Measurements from ENCODE around the gene TAB2.

The TAB2 gene

GRCh38 chr6:149452037-149452939 is 134.8 kb downstream of the TAB2 start:
- in situ Hi-C loops (cut with MboI; ENCODE audit: low sequenced_read_pairs, unreplicated experiment), result no loop called here
- TF ChIP-seq CTCF (IDR thresholded peaks at IDR 0.05; ENCODE audit: borderline replicate concordance, control extremely low read depth, extremely low read depth, insufficient read depth, missing control alignments), result no peak
- no peak for DNase-seq (ENCODE audit: low spot score)

GRCh38 chr6:149453597-149454345 is 136.3 kb downstream of the TAB2 start:
- in situ Hi-C loops (cut with MboI; ENCODE audit: low sequenced_read_pairs, unreplicated experiment), result no loop called here
- no peak for TF ChIP-seq CTCF (IDR thresholded peaks at IDR 0.05; ENCODE audit: borderline replicate concordance, control extremely low read depth, extremely low read depth, insufficient read depth, missing control alignments)
- DNase-seq (ENCODE audit: low spot score), result no peak

- in situ Hi-C loops (cut with MboI; ENCODE audit: low sequenced_read_pairs, unreplicated experiment), result no loop called here
- no peak for TF ChIP-seq CTCF (IDR thresholded peaks at IDR 0.05; ENCODE audit: borderline replicate concordance, control extremely low read depth, extremely low read depth, insufficient read depth, missing control alignments)
- no peak for DNase-seq (ENCODE audit: low spot score)
Observed at GRCh38 chr6:149454346-149454848, 136.9 kb downstream of the TAB2 start.

GRCh38 chr6:149455031-149455732 is 137.7 kb downstream of the TAB2 start:
- in situ Hi-C loops (cut with MboI; ENCODE audit: low sequenced_read_pairs, unreplicated experiment), result no loop called here
- no peak for TF ChIP-seq CTCF (IDR thresholded peaks at IDR 0.05; ENCODE audit: borderline replicate concordance, control extremely low read depth, extremely low read depth, insufficient read depth, missing control alignments)
- DNase-seq (ENCODE audit: low spot score), result no peak

- DNase-seq (ENCODE audit: low spot score), result no peak
- in situ Hi-C loops (cut with MboI; ENCODE audit: low sequenced_read_pairs, unreplicated experiment), result no loop called here
- TF ChIP-seq CTCF (IDR thresholded peaks at IDR 0.05; ENCODE audit: borderline replicate concordance, control extremely low read depth, extremely low read depth, insufficient read depth, missing control alignments), result no peak
Observed at GRCh38 chr6:149456311-149457021, 139.0 kb downstream of the TAB2 start.

Data from GM13976 (cell line).